ENCODE measurements around the gene NSRP1.
"Not testable (repeated sequence)": the region's sequence is repeated elsewhere in the genome, so short reads cannot be mapped to it uniquely, and the experiment has no call there.

GRCh38 chr17:30118635-30119034, 2.0 kb downstream of the NSRP1 start:
- not testable (repeated sequence) for TF ChIP-seq CTCF (IDR thresholded peaks at IDR 0.05; ENCODE audit: low read depth, low read length); POLR2A (IDR thresholded peaks at IDR 0.05; ENCODE audit: extremely low read depth, insufficient read length)
